Stimulated activated CD8-positive, alpha-beta memory T cell treated with anti-CD3 and anti-CD28 coated beads, Interleukin-12 subunit alpha, Interleukin-12 subunit beta, amount 100 ng/mL, for 4 hours (primary cell): ENCODE measurements around the gene MTPN.

Experiments
- DNase-seq: peaks from one replicate; pipeline ENCODE4 v3.0.0-alpha.2; 2020; ENCODE audit warnings: low read depth

Gene MTPN

GRCh38 chr7:135884495-135885232, 92.5 kb downstream of the MTPN start:
- DNase-seq: no peak

- no peak for DNase-seq
Measured at GRCh38 chr7:135879233-135879632, 97.9 kb downstream of the MTPN start.

- no peak for DNase-seq
Measured at GRCh38 chr7:135878284-135878683, 98.9 kb downstream of the MTPN start.

- DNase-seq: no peak
Measured at GRCh38 chr7:135877805-135878204, 99.4 kb downstream of the MTPN start.
